NB4 (cell line): ENCODE results near the gene CLSTN2.

Source experiments
- DNase-seq: peaks from one replicate; pipeline ENCODE4 v3.0.0; 2010; ENCODE audit warnings: low read depth
- H3K4me3 ChIP-seq: one replicate; pipeline ENCODE4 v1.5.1; 2011; ENCODE audit warnings: mild to moderate bottlenecking, low read depth, low read length, moderate library complexity
- MYC ChIP-seq: IDR thresholded peaks from 2 replicates; pipeline ENCODE4 v1.6.1; 2011; ENCODE audit warnings: low read depth, low read length
- POLR2A ChIP-seq: IDR thresholded peaks from 2 replicates; pipeline ENCODE4 v1.6.1; 2011; ENCODE audit warnings: mild to moderate bottlenecking; ENCODE audit not compliant: insufficient read length; ENCODE audit errors: extremely low read depth
- TF ChIP-seq, protein P1 (sequence below): IDR thresholded peaks from one replicate; pipeline ENCODE4 v1.5.1; 2012; ENCODE audit warnings: low read depth, low read length
- TF ChIP-seq, protein P2 (sequence below): IDR thresholded peaks from 2 replicates; pipeline ENCODE4 v1.6.1; 2011; ENCODE audit warnings: low read depth, low read length

Gene CLSTN2

DNA sequence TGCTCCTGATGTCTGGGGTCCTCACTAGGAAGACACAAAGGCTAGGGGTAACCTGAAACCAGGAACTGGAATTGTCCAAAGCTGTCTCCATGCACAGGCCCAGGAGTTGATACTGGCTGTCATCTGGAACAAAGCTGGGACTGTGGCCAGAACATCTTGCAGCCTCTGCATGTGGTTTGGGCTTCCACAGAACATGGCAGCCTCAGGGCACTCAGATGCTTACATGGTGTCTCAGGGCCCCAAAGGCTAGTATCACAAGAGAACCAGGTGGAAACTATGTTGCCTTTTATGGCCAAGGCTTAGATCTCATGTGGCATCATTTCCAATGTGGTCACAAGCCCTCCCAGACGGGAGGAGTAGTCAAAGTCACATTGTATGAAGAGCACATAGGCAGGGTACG is 407.7 kb downstream of the CLSTN2 start:
- no peak for DNase-seq
- TF ChIP-seq, protein P1, sequence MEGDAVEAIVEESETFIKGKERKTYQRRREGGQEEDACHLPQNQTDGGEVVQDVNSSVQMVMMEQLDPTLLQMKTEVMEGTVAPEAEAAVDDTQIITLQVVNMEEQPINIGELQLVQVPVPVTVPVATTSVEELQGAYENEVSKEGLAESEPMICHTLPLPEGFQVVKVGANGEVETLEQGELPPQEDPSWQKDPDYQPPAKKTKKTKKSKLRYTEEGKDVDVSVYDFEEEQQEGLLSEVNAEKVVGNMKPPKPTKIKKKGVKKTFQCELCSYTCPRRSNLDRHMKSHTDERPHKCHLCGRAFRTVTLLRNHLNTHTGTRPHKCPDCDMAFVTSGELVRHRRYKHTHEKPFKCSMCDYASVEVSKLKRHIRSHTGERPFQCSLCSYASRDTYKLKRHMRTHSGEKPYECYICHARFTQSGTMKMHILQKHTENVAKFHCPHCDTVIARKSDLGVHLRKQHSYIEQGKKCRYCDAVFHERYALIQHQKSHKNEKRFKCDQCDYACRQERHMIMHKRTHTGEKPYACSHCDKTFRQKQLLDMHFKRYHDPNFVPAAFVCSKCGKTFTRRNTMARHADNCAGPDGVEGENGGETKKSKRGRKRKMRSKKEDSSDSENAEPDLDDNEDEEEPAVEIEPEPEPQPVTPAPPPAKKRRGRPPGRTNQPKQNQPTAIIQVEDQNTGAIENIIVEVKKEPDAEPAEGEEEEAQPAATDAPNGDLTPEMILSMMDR: no peak
- TF ChIP-seq, protein P2, sequence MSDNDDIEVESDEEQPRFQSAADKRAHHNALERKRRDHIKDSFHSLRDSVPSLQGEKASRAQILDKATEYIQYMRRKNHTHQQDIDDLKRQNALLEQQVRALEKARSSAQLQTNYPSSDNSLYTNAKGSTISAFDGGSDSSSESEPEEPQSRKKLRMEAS: no peak
- TF ChIP-seq MYC (no peak), POLR2A (no peak)

DNA sequence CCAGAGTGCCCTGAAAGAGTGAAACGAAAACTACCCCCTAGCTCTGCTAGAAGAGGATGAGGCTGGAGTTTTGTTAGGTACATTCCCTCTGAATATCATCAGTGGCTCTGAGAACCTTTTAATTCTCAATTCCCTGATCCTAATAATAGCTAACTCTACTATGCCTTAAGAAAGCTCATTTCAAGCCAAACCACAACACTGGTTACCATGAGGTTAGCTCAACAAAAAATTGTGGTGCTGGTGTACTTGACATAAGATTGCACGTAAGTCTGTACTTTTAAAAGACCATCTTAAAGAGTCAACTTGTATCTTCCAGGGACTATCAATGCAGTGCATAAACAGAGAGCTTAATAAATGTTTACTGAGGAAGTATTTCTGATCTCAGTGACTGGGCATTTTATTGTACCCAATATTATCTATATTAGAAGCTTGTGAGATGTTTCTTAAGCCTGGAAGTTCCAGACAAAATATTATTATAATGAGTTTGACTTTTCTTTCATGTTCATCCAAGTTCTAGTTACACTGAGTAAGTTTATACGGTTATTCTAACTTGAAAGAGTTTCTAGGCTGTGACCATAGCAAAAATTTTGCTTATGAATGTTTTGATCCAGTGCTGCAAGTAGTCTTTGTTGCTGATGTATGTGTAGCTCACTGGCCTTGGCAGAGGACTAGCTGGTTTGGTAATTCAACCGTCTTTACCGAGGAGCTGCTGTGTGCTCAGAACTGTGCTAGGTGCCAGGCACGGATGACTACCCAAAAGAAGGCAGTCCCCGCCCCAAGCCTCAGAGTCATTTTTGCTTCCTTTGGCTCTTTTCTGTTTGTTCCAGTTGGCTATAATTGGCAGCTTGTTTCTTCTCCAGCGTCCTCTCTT is 408.5 kb downstream of the CLSTN2 start:
- no peak overlapping the region for H3K4me3 ChIP-seq
- TF ChIP-seq, protein P2: no peak
- TF ChIP-seq MYC (no peak), POLR2A (no peak)
- TF ChIP-seq, protein P1: no peak
- no peak for DNase-seq

More for the DNA sequence above, 407.7 kb downstream of the CLSTN2 start:
- no peak overlapping the region for H3K4me3 ChIP-seq

DNA sequence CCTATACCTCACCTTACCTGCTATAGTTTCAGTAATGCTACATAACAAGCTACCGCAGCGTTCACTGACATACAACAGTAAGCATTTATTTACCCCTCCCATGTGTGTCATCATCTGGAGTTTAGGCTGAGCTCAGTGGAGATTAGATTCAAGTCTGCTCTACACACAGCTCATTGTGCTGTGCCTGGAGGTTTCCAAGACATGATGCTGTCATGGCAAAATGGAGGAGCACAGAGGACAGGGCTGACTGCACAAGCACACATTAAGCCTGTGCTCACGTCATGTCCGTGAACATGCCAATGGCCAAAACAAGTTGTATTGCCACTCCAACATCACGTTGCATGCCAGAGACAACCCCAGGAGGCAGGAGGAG is 409.1 kb downstream of the CLSTN2 start:
- no peak for DNase-seq
- TF ChIP-seq POLR2A (no peak), MYC (no peak)
- TF ChIP-seq, protein P2: no peak
- TF ChIP-seq, protein P1: no peak
- H3K4me3 ChIP-seq: no peak overlapping the region

DNA sequence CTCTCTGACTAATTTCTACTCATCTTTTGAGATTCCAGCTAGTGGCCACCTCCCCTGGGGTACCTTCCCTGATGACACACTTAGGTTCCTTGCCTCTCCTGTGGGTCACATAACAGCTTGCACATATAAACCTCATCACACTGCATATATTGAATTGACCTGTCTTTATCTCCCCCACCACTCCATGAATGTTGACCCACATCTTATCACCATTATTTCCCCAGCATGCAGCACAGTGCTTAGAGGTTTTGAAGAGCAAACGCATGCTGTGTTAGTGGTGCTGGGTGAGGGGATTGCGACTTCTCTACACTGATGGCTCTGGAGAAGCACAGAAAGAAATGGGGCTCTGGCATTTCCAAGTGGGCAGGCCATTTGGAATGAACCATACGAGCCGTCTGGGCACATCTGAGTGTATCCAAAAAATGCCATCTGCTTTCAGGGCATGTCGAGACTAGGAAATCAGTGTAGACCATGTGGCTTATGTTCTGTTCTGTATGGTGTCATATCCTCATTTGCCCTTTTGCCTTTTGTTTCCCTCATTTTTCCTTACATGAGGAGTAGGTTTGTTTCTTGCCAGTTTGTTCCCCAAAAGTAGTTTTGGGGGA is 409.7 kb downstream of the CLSTN2 start:
- DNase-seq: no peak
- TF ChIP-seq, protein P1: no peak
- TF ChIP-seq POLR2A (no peak), MYC (no peak)
- TF ChIP-seq, protein P2: no peak

DNA sequence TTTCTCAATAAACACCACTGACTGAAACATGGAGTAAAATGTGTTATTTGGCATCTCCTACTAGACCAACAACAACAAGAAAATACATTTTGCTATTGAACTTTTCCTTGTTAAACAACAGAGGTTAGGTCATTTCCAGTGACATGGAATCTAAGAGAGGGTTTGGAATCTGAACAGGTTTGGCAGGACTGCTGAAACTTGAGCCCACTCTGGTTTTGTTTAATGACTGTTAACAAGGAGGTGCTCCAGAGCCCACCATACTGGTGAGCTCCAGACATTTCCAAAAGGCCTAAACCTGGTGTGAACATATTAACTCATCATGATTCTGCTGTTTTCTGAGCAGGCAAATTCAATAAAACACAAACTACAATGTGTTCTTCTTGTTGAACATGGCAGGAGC is 412.2 kb downstream of the CLSTN2 start:
- DNase-seq: no peak
- no peak for TF ChIP-seq MYC
- TF ChIP-seq, protein P1: no peak
- TF ChIP-seq, protein P2: no peak
- no peak for TF ChIP-seq POLR2A
- no peak overlapping the region for H3K4me3 ChIP-seq

More for the DNA sequence above, 409.7 kb downstream of the CLSTN2 start:
- no peak overlapping the region for H3K4me3 ChIP-seq
